IPS-NIHi7 (cell line): ENCODE results near the gene ULBP1.
"Not testable (repeated sequence)": the region's sequence is repeated elsewhere in the genome, so short reads cannot be mapped to it uniquely, and the experiment has no call there.

Source experiments
- DNase-seq: peaks from one replicate; pipeline ENCODE4 v3.0.0; 2012; ENCODE audit warnings: mixed read lengths; ENCODE audit errors: extremely low spot score

Gene ULBP1, protein sequence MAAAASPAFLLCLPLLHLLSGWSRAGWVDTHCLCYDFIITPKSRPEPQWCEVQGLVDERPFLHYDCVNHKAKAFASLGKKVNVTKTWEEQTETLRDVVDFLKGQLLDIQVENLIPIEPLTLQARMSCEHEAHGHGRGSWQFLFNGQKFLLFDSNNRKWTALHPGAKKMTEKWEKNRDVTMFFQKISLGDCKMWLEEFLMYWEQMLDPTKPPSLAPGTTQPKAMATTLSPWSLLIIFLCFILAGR

DNA sequence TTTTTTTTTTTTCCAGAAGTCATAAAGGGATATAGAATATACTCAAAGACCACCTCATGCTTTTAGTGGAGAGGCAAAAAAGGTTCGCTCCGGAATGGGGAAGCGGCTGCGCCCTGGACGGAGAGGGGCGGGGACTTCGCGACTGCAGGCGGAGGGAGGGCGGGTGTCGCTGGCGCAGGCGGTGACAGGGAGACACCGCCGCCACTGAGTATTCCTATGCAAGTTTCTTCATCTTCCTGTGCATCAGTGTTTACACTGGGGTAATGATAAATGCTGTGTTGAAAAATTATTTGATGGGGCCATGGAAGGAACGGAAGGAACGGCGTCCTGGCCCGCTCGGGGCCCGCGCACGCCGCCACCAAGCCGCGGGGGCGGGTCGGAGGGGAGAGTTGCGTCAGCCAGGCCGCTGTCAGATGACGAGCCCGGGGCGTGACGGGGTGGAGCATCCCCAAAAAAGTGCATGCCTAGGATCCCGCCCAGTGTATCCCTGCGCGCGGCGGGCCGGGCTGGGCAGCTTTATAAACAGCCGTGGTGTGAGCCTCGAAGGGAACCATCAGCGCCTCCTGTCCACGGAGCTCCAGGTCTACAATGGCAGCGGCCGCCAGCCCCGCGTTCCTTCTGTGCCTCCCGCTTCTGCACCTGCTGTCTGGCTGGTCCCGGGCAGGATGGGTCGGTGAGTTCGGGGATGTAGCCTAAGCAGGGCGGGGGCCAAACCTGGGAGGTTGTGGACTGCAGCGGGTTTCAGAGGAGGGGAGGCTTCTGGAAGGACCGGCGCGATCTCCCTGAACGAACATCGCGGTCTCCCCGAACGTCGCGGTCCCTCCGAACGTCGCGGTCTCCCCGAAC is at the start of gene ULBP1:
Gene ULBP1 (plus strand): TSS at position 482 of the 846 bp plus-strand sequence. CDS start 107 bp downstream, at position 589.
- peak; percentile 87 for DNase-seq

DNA sequence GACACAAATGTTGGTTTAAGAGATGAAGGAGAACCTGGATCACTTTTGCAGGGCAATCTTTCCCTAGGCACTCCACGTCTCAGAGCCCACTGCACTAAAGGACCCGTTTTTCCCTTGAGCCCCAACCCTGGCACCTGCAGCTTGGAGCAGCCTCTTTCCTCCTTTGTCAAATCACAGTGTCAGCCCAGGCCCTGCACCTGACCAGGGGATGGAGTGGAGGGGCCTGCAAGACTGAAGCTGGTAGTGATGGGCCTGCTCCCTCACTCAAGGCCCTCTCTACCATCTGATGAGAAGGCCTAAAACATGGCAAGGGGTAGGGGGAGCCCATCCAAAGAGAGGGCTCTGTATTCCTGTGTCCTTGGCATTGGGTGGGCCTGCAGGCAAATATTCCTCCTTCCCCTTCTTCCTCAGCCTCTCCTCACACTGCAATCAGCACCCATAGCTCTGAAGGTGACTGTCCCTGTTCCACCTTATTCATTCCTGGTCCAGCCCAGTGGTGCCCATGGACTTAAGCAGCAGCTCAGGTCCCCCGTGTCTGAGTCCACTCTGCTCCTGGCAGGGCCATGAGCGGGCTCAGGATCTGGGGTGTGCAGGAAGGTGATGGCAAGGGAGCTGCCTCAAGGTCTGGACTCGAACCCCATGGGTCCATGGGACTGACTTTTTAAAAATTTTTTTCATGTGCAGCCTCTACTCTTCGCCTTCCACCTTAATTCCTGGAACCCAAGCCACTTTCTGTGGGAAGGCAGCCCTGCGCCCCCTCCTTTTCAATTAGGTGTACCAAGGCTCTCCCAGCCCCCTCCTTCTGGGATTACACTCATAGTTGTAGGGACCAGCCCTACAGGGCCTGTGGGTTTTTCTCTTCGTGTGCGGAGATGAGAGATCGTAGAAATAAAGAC is 47.5 kb upstream of the ULBP1 start:
- no peak for DNase-seq

DNA sequence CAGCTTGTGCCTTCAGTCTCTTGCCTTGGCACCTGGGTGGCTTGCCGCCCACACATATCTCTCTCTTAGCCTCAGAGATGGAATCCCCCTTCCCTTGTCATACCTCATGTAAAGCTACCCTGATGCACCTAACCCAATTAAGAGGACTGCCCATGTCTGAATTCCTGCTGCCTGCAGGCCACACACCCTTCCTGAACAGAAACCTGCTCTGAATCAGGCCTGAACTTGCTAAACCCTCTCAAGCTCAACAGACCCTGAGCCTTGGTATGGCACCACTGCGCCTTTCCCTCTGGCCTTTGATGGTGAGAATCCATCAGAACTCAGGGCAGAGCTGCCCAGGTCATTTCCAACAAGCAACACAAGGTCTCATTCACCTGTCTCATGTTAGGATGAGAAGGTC is 46.1 kb upstream of the ULBP1 start:
- no peak for DNase-seq

DNA sequence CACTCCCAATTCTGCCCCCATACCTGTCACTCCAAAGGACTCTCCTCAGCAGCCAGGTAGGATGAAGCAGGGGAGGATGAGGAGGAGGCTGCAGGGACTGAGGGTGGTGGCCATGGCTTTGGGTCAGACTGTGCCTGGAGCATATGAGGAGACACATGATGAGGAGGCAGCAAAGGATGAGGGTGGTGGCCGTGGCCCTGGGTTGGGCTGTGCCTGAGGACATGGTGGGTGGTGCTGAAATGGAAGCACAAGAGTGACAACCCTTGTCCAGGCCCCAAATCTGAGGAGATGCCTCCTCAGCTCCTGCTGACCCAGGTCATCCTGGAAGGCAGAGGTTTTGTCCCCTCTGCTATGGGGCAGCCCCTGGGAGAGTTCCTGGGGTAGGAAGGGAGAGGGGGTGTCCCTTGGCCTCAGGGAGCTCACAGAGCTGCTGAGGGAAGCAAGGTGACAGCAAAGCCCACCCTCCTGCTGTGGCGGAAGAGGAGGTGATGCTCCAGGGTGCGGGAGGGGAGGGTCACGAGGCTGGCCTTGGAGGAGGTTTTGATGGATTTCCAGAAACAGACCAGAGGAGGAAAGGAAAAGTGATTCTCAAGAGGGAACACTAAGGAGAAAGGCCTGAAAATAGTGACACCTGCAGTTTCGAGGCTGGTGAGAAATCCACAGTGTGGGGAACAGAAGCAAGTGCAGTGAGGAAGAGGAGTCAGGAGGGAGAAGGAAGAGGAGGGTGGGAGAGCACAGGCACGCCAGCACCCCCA is 45.4 kb upstream of the ULBP1 start:
- DNase-seq: no peak

DNA sequence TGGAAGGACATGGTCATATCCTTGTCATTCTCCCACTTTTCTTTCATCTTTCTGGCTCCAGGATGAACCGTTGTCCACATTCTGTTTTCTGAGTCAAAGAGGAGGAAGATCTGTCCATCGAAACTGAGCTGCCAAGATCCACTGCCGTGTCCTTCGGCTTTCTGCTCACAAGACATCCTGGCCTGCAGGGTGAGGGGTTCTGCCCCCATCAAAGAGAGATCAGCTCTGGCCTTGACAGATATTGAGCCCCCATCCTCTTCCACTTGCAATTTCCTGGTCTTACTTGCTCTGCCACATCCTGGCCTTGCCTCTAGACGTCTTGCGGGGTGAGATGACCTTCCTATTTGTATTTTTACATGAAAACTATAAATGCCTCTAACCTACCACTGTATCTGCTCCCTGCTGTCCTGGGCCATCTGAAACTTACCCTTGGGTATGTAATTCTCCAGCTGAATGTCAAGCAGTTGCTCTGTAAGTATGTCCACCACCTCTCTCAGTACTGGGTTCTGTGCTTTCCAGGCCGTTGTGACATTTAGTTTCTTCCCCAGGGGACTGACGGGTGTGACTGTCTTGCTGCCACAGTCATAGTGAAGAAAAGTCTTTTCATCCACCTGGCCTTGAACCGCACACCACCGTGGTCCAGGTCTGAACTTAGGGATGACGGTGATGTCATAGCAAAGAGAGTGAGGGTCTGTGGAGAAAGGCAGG is 44.5 kb upstream of the ULBP1 start:
- DNase-seq: not testable (repeated sequence)

DNA sequence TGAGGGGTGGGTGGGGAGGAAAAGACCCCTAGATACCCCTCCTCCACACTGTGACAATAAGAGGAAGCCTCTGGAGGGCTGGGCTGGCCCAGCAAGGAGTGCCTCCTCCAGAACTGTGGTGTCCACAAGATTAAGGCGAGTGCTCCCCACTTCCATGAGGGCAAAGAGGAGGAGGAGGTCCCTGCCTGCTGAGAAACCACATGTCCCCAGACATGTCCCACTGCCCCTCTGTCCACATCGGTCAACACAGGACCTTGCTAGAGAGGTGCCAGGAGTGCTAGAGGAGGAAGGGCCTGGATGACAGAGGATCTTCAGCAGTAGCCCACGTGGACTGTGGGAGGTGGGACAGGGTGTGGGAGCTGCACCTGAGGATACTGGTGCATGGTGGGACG is 43.9 kb upstream of the ULBP1 start:
- DNase-seq: no peak

DNA sequence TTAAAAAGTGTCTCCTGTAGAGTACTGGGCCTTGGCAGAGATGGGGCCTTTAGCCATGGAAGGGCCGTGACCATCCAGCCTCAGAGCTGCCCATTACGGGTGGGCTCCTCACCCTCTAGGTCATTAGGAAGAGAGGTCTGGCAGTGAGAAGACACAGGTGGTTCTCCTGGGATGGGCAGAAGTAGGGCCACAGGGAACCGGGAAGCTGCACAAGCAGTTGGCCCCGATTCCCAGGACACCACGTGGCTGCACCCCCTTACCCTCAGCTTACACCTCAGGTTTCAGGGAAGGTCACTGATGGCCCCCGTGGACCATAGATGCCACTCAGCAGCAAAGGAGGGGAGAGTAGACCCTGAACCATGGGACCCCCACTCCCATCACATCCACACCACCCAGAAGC is 42.4 kb upstream of the ULBP1 start:
- no peak for DNase-seq

DNA sequence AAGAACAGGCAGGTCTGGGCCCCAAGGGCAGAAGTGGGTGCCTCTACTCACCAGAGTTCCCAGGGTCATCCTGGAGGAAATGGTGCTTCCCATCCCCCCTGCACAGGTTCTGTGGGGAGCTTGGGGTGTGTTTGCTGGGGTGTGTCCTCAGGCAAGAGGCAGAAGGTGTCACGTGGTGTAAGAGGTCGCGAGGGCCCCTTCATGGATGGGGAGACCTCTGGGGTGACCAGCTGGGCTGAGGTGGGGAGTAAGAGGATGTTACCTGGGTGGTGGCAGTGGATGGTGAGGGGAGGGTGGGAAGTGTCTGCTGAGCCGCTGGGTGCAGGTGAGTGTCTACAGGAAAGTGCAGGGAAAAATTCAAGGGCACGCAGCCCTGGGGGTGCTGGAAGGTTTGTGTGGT is 41.7 kb upstream of the ULBP1 start:
- not testable (repeated sequence) for DNase-seq

DNA sequence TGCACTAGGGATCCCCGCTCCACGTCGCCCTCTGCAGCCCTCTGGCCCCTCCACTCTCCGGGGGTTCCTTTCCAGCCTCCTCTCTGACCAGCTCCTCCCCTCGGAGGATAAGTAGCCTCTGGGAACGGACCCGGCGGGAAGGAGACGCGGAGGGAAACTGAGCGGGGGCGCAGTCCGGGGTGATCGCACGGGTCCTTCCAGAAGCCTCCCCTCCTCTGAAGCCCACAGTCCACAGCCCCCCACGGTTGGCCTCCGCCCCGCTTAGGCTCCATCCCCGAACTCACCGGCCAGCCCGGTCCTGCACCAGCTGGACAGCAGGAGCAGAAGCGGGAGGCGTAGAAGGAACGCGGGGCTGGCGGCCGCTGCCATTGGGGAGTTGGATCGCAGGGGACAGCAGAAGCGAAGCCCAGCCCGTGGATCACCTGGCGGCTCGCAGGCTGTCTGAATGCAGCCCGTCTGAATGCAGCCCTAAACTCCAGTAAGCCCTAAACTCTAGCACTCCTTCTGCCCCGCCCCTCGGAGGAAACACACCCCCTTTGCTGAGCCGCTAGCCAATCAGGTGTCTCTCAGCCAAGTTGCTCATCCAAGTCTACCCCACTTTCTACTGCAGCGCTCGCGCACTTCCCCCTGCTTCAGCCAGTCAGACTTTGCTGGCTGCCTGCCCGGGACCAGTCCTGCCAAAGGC is 41.0 kb upstream of the ULBP1 start, which contains the start of gene RAET1G:
Gene RAET1G (minus strand): TSS at position 480 of the 685 bp plus-strand sequence. CDS start 111 bp downstream, at position 369.
- DNase-seq: peak; percentile 95

DNA sequence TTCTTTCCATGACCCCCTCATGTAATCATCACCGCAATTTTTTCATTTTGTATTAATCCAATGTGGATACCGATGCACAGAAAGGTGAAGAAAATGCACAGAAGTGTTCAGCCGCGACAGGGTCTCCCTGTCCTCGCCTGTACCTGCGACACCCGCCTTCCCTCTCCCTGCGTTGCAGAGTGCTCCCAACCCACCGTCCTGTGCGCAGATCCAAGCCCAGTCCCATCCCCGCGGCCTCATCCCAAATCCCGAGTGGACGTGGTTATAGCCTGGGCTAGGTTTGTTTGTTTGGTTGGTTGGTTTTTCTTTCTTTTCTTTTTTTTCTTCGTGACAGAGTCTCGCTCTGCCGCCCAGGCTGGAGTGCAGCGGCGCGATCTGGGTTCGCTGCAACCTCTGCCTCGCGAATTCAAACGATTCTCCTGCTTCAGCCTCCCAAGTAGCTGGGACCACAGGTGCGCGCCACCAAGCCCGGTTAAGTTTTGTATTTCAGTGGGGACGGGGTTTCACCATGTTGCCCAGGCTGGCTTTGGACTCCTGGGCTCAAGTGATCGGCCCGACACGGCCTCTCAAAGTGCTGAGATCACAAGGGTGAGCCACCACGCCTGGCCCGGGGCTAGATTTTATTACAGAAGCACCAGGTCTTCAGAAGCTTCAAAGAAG is 40.3 kb upstream of the ULBP1 start:
- DNase-seq: no peak

DNA sequence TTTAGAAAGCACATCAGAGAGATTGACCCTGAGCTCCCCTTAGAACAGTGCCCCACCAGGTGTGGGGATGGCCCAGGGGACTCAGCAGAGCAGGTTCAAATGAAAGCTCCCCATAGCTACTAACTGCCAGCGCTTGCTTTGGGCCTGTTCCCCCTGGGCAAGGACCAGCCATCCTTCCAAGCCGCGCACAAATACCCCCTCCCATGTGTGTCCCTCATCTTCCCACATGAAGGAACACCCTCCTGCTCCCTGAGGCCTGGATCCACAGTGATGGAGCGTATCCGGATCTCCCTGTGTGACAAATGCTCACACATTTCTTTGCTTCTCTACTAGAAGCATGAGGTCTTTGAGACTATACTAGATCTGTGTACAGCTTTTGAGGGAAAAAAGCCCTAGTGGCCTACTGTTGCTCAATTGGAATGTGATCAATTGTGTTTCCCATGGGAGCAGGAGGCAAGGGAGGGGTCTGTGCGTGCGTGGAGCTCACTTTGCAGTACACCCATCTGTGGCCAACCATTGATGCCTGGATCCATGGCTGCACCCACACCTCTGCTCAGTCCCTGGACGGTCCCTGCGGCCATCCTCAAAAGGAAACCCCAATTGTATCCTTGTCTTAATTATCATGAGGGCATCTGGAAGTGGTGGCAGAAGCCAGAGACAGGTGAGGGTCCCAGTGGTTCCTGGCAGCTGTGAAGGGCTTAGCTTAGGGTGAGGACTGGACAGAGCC is 39.4 kb upstream of the ULBP1 start:
- DNase-seq: no peak

DNA sequence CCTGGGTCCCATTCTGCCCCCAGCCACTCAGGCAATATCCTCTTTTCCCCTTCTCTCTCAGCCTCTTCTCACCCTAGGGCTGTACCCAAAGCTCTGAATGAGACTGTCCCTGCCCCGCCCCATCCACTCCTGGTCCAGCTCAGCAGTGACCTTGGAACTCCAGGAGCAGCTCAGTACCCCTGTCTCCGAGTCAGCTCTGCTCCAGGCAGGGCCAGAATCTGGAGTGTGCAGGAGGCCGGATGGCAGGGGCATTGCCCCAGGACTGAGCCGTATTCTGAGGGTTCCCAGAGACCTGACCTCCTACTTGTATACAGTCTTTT is 38.9 kb upstream of the ULBP1 start:
- no peak for DNase-seq

DNA sequence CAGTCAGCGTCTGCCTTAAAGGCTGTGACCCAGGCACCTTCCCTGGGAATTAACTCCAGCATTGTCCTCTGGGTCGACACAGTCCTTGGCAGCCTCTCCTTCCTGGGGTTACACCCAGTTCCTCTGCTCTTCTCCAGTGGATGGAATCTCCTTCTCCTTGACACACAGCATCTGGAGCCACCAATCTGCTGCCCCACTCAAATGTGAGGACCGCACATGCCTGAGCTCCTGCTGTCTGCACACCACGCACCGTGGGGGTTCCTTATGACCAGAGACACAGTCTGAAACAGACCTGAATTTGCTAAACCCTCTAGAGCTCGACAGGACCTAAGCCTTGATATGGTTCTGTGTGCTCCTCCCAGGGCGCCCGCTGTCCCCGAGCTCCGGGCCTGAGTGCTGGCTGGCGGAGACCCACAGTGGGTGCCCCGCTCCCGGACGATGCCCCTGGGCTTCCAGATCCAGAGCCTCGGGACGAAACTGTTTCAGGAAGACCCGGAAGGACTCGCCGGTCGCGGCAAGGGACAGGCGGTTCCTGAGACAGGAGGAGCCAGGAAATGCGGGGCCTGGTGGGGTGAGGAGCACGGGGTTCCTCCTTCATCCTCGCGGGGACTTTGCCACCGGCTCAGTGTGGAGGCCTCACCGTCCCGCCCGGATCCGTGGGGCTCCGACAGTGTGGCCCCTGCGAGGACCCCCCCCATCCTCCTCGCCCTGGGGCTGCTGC is 38.3 kb upstream of the ULBP1 start:
- no peak for DNase-seq

DNA sequence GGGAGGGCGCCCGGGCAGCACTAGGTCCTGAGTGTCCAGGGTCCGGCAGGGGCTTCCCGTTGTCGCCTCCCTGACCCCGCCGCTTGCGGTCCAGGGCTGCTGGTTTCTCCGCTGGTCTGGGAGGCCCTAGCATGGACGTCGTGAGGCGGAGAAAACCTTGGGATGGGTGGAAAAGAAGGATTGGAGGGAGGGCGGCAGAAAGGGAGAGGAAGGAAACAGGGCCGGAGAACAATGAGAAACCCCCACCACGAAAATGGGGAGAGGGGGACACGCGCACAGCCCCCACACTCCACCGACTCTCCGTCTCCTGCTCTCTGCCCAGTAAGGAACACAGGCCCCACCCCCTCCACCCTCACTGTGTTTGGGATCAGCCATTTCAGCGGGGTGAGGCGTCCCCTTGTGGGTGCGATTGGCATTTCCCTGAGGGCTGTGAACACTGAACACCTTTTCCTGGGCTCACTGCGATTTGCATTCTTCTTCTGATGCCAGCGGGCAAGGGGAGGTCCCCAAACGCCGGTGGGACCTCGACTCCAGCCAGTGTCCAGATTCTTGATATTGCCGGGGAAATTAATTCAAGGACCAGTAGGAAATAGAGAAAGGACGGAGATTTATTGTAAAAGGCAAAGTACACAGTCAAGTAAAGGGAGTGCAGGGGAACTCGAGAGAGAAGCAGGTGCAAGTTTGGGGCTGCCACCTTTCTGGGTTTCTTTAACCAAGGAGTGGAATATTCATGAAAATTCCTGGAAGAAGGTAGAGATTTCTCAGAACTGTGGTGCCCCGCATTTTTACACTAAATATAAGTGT is 37.6 kb upstream of the ULBP1 start:
- peak; percentile 66 for DNase-seq

DNA sequence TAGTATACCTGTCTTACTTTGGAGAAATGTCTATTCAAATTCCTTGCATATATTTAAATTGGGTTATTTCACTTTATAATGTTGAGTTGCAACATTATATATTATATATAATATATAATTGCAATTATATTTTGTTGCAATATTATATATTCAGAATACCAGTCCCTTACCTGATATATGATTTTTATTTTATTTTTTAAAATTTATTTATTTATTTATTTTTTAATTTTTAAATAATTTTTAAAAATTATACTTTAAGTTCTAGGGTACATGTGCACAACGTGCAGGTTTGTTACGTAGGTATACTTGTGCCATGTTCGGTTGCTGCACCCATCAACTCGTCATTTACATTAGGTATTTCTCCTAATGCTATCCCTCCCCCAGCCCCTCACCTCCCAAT is 36.7 kb upstream of the ULBP1 start:
- DNase-seq: not testable (repeated sequence)

DNA sequence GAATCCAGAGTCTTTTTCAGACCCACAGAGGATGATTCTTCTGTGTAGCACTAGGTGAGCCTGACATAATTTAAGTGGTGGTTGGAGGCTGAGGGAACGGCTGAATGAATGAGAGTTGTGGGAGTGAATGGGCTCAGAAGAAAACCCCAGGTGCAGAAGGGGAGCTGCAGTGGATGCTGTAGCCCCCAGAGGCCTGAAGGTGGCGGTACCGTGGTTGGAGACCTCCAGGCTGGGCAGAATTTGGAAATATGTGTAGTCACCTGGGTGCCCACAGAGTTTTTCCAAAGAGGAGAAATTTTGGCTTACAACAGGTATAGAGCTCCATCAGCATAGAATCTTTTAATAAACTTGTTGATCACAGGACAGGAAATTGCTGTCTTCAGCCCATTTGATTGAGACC is 34.3 kb upstream of the ULBP1 start:
- peak; percentile 49 for DNase-seq

DNA sequence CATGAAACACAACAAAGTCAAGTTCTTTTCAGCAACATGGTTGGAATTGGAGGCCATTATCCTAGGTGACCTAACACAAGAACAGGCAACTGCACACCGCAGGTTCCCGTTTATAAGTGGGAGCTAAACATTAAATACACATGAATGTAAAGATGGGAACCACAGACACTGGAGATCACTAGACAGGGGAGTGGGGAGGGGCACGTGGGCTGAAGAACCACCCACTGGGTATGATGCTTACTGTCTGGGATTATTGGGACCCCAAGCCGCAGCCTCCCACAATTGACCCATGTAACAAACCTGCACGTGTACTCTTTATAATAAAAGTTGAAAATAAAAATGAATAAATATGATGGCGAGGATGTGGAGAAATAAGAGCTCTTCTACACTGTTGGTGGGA is 32.2 kb upstream of the ULBP1 start:
- DNase-seq: no peak

DNA sequence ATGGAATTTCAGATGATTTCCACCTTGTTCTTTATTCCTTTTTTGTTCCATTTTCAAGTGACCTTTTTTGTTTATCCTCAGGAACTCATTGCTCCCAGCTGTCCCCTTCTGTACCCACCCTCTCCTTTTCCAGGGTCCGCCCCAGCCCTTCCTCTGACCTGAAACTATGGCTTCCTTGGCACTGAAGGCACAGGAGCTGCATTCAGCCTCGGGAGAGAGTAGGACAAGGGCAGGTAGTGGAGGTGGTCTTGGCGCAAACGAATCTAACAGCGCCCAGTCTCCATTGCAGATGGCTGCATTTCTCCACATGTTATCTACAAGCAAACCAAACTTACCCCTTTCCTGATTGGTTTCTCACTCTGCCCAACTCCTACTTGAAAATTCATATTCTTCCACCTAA is 30.7 kb upstream of the ULBP1 start:
- no peak for DNase-seq
